ENCODE measurements around the gene AHNAK2.

The AHNAK2 gene

GRCh38 chr14:105014032-105014431, 35.9 kb upstream of the AHNAK2 start:
- H3K4me3 ChIP-seq (ENCODE audit: low read depth, low read length) = no peak overlapping the region; the same call in 1 of the 2 replicates
- H3K9me3 ChIP-seq = no peaks in the 10 kb centered on the region
- no peaks in the 10 kb centered on the region for H3K27me3 ChIP-seq
- H3K36me3 ChIP-seq = peaks cover 45% of the 10 kb centered on the region
- H3K4me1 ChIP-seq = peaks cover 42% of the 10 kb centered on the region
- no peak for DNase-seq
- TF ChIP-seq CTCF (IDR thresholded peaks at IDR 0.05; ENCODE audit: low read depth, low read length) = no peak

GRCh38 chr14:105013150-105013785, 35.1 kb upstream of the AHNAK2 start:
- Histone ChIP-seq H3K4me3 (ENCODE audit: low read depth, low read length) (no peak overlapping the region; the same call in 1 of the 2 replicates), H3K36me3 (peaks cover 46% of the 10 kb centered on the region), H3K4me1 (peaks cover 42% of the 10 kb centered on the region), H3K27me3 (no peaks in the 10 kb centered on the region), H3K9me3 (no peaks in the 10 kb centered on the region)
- peak; percentile 57 for TF ChIP-seq CTCF (IDR thresholded peaks at IDR 0.05; ENCODE audit: low read depth, low read length)
- peak; percentile 86 for DNase-seq

- Histone ChIP-seq H3K9me3 (no peaks in the 10 kb centered on the region), H3K36me3 (peaks cover 51% of the 10 kb centered on the region), H3K4me1 (peaks cover 42% of the 10 kb centered on the region), H3K4me3 (ENCODE audit: low read depth, low read length) (no peak overlapping the region), H3K27me3 (no peaks in the 10 kb centered on the region)
- peak; percentile 62 for DNase-seq
- TF ChIP-seq CTCF (IDR thresholded peaks at IDR 0.05; ENCODE audit: low read depth, low read length) = peak; percentile 61
Measured at GRCh38 chr14:105012171-105012985, 34.2 kb upstream of the AHNAK2 start.

GRCh38 chr14:105011312-105011990, 33.3 kb upstream of the AHNAK2 start:
- peaks cover 60% of the 10 kb centered on the region for H3K36me3 ChIP-seq
- no peaks in the 10 kb centered on the region for H3K9me3 ChIP-seq
- no peaks in the 10 kb centered on the region for H3K27me3 ChIP-seq
- TF ChIP-seq CTCF (IDR thresholded peaks at IDR 0.05; ENCODE audit: low read depth, low read length) = no peak
- no peak overlapping the region for H3K4me3 ChIP-seq (ENCODE audit: low read depth, low read length)
- H3K4me1 ChIP-seq = peaks cover 38% of the 10 kb centered on the region
- DNase-seq = no peak

- H3K27me3 ChIP-seq = no peaks in the 10 kb centered on the region
- no peaks in the 10 kb centered on the region for H3K9me3 ChIP-seq
- no peak overlapping the region for H3K4me3 ChIP-seq (ENCODE audit: low read depth, low read length)
- TF ChIP-seq CTCF (IDR thresholded peaks at IDR 0.05; ENCODE audit: low read depth, low read length) = no peak
- peaks cover 33% of the 10 kb centered on the region for H3K4me1 ChIP-seq
- DNase-seq = peak; percentile 71
- H3K36me3 ChIP-seq = peaks cover 59% of the 10 kb centered on the region
Measured at GRCh38 chr14:105010891-105011291, 32.7 kb upstream of the AHNAK2 start.
